Activated CD4-positive, alpha-beta T cell treated with anti-CD3 and anti-CD28 coated beads, Interleukin-2, amount 10 ng/mL, durations not matched to agents 24 days and 14 days (primary cell): ENCODE data around the gene CELF5. TPM values are rescaled to one million over a fixed set of nuclear protein-coding genes. Genes with fewer than 3 reads are reported as not detected.
A peak's percentile ranks its signal among the peaks of the same experiment; 100 is the strongest.
"Not testable (repeated sequence)": the region's sequence is repeated elsewhere in the genome, so short reads cannot be mapped to it uniquely, and the experiment has no call there.

Experiments
- DNase-seq: peaks from one replicate; pipeline ENCODE4 v3.0.0; 2022
- H3K27ac Mint-ChIP-seq: one replicate; pipeline ENCODE4 v1.8.0; 2022; ENCODE audit warnings: mild to moderate bottlenecking, mixed read lengths
- H3K27me3 Mint-ChIP-seq: one replicate; pipeline ENCODE4 v1.8.0; 2022; ENCODE audit warnings: mixed read lengths
- H3K36me3 Mint-ChIP-seq: one replicate; pipeline ENCODE4 v1.8.0; 2022; ENCODE audit warnings: low read depth, mild to moderate bottlenecking, mixed read lengths
- H3K4me1 Mint-ChIP-seq: one replicate; pipeline ENCODE4 v1.8.0; 2021; ENCODE audit warnings: mixed read lengths
- H3K4me3 Mint-ChIP-seq: one replicate; pipeline ENCODE4 v1.8.0; 2022; ENCODE audit warnings: mild to moderate bottlenecking, moderate library complexity, mixed read lengths
- H3K9me3 Mint-ChIP-seq: one replicate; pipeline ENCODE4 v1.8.0; 2021; ENCODE audit warnings: mixed read lengths
- intact Hi-C: fragments of 100-400 bp; cut with micrococcal nuclease; formaldehyde crosslinking; loops from one replicate; pipeline ENCODE4 v1.15.1; 2023
- total RNA-seq: library from RNA; stranded (reverse); gene quantifications from 2 replicates; pipeline ENCODE4 v1.2.3, GENCODE V29; 2022

The CELF5 gene
- total RNA-seq, 1 donor from 2014 or later = 0.19 TPM

- Mint-ChIP-seq H3K36me3 (peaks cover 39% of the 10 kb centered on the region), H3K27ac (peak overlapping the region; percentile 90), H3K4me1 (peaks cover 41% of the 10 kb centered on the region), H3K4me3 (peak overlapping the region; percentile 96), H3K27me3 (no peaks in the 10 kb centered on the region), H3K9me3 (no peaks in the 10 kb centered on the region)
- DNase-seq = peak; percentile 62
- intact Hi-C loops = loop anchor here (5.0 to 10.0 kb wide), 3 partner anchors 125 to 248 kb away; partner anchors contain the start of gene TLE5
Measured at GRCh38 chr19:3186891-3187661, 37.4 kb upstream of the CELF5 start.

GRCh38 chr19:3187662-3188511, 36.6 kb upstream of the CELF5 start:
- no peak for DNase-seq
- H3K27ac Mint-ChIP-seq = peak overlapping the region; percentile 78
- H3K4me1 Mint-ChIP-seq = peaks cover 38% of the 10 kb centered on the region
- no peaks in the 10 kb centered on the region for H3K9me3 Mint-ChIP-seq
- H3K36me3 Mint-ChIP-seq = peaks cover 39% of the 10 kb centered on the region
- no peaks in the 10 kb centered on the region for H3K27me3 Mint-ChIP-seq
- peak overlapping the region; percentile 96 for H3K4me3 Mint-ChIP-seq
- intact Hi-C loops = loop anchor here (5.0 to 10.0 kb wide), 3 partner anchors 126 to 247 kb away; partner anchors contain the start of gene TLE5

DNA sequence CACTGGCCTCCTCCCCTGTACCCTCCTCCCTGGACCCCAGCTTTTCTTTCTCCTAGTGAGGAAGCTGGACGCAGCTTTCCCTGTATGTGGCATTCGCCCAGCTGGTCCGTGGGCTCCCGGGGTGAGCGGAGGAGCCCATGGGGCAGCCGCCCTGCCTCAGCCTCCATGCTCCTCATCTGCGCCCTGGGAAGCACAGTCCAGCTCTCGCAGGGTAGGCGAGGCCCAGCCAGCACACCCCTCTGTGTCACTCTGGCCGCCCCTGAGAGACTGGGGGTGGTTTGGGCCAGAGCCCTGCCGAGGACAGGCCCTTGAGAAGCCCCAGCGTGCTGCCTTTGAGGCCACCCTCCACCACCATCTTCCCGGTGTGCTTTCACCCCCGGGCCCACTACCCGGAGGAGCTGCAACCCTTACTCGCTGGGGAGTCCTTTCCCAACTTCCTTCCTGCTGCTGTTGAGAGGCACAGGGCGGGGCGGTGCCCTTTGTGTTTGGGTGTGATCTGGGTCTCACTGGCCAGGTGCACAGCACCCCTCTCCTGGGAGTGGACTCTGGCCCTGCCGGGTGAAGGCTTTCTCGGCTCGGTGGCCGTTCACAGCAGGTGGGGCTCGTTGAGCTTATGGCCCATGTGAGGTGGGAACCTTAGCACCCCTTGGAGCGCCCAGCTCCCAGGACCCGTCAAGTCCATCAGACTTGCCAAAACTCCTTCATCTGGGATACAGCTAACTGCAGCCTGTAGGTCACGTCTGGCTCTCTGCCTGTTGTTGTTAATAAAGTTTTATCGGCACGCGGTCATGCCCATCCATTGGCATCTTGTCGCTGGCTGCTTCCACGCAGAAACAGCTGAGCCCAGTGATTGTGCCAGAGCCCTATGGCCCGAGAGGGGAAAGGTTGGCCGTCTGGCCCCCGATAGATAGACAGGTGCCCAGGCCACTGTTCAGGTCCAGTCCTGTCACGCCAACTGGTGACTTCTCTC, 35.5 kb upstream of the CELF5 start:
- peak overlapping the region; percentile 96 for H3K4me3 Mint-ChIP-seq
- peaks cover 38% of the 10 kb centered on the region for H3K36me3 Mint-ChIP-seq
- H3K27ac Mint-ChIP-seq = peak overlapping the region; percentile 78
- no peak for DNase-seq
- no peaks in the 10 kb centered on the region for H3K9me3 Mint-ChIP-seq
- intact Hi-C loops = loop anchor here (5.0 to 10.0 kb wide), 3 partner anchors 127 to 246 kb away; partner anchors contain the start of gene TLE5
- H3K4me1 Mint-ChIP-seq = peaks cover 32% of the 10 kb centered on the region
- H3K27me3 Mint-ChIP-seq = no peaks in the 10 kb centered on the region

- intact Hi-C loops = loop anchor here (5.0 to 10.0 kb wide), 3 partner anchors 128 to 245 kb away; partner anchors contain the start of gene TLE5
- Mint-ChIP-seq H3K27ac (no peak overlapping the region), H3K4me1 (peaks cover 23% of the 10 kb centered on the region), H3K4me3 (no peak overlapping the region), H3K36me3 (peaks cover 37% of the 10 kb centered on the region), H3K27me3 (no peaks in the 10 kb centered on the region), H3K9me3 (no peaks in the 10 kb centered on the region)
- no peak for DNase-seq
Measured at GRCh38 chr19:3189702-3190469, 34.6 kb upstream of the CELF5 start.

DNA sequence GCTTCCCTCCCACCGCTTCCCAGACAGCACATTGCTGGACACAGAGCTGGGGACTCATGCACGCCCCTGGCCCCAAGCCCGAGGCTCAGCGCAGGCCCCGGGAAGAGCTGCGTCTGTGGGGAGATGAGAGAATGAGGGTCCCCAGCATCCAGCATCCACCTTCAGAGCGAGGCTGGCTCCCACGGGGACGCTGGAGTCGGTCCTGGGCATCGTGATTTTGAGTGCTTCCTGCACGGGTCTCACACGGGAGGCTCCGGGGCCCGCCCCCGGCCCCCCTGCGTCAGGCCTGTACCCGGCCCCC, 34.0 kb upstream of the CELF5 start:
- Mint-ChIP-seq H3K4me1 (peaks cover 19% of the 10 kb centered on the region), H3K4me3 (no peak overlapping the region), H3K27me3 (no peaks in the 10 kb centered on the region), H3K36me3 (peaks cover 33% of the 10 kb centered on the region), H3K9me3 (no peaks in the 10 kb centered on the region), H3K27ac (no peak overlapping the region)
- DNase-seq = no peak
- intact Hi-C loops = no loop called here

DNA sequence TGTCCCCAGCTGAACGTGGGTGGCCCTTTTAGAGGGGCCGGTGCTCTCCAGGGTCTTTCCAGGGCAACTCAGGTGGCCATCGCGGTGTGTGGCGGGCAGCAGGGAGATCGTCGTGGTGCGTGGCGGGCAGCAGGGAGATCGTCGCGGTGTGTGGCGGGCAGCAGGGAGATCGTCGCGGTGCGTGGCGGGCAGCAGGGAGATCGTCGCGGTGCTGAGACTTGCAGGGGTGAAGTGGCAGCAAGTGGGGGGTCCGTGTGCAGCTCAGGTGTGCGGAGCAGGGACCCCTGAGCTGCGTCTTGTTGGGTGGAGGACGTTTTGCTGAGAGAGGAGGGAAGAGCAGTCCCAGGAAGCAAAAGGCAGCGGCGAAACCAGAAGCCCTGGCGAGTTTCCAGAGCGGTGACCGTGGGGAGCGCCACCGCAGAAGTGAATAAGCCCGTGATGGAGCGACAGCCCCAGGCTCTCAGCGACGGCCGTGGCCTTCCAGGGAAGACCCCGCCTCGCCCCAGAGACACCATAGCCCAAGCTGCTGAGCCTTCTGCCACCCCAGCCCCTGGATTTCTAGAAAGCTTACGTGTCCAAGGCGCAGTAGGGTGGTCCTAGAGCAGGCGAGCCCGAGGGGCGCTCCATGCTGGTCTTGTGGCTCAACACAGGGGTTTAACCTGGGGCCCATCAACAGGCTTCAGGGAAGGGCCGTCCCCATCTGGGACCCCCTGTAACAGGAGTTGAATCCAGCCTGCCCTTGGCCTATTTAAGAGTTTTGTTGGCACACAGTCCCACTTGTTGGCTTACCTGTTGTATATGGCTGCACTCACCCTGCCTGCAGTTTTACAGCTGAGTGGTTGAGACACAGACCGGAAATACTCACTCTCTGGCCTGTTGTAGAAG, 33.3 kb upstream of the CELF5 start:
- Mint-ChIP-seq H3K27me3 (no peaks in the 10 kb centered on the region), H3K4me3 (no peak overlapping the region), H3K36me3 (peaks cover 34% of the 10 kb centered on the region), H3K27ac (no peak overlapping the region), H3K4me1 (peaks cover 18% of the 10 kb centered on the region), H3K9me3 (no peaks in the 10 kb centered on the region)
- no peak for DNase-seq
- intact Hi-C loops = no loop called here

- H3K4me3 Mint-ChIP-seq, H3K27me3 Mint-ChIP-seq, DNase-seq, H3K9me3 Mint-ChIP-seq, intact Hi-C loops, H3K27ac Mint-ChIP-seq: not testable (repeated sequence)
- peaks cover 16% of the 10 kb centered on the region for H3K4me1 Mint-ChIP-seq
- peaks cover 31% of the 10 kb centered on the region for H3K36me3 Mint-ChIP-seq
Measured at GRCh38 chr19:3191806-3192104, 32.7 kb upstream of the CELF5 start.

GRCh38 chr19:3192228-3192635, 32.2 kb upstream of the CELF5 start:
- intact Hi-C loops = no loop called here

GRCh38 chr19:3192684-3193083, 31.8 kb upstream of the CELF5 start:
- H3K36me3 Mint-ChIP-seq = peaks cover 29% of the 10 kb centered on the region
- H3K4me1 Mint-ChIP-seq = peaks cover 7% of the 10 kb centered on the region
- DNase-seq = no peak
- no peaks in the 10 kb centered on the region for H3K9me3 Mint-ChIP-seq
- no peaks in the 10 kb centered on the region for H3K27me3 Mint-ChIP-seq
- H3K27ac Mint-ChIP-seq = no peak overlapping the region
- intact Hi-C loops = no loop called here
- no peak overlapping the region for H3K4me3 Mint-ChIP-seq

More at GRCh38 chr19:3192228-3192635, 32.2 kb upstream of the CELF5 start:
- H3K9me3 Mint-ChIP-seq = no peaks in the 10 kb centered on the region
- H3K4me1 Mint-ChIP-seq = peaks cover 11% of the 10 kb centered on the region
- no peaks in the 10 kb centered on the region for H3K27me3 Mint-ChIP-seq
- H3K36me3 Mint-ChIP-seq = peaks cover 29% of the 10 kb centered on the region
- no peak for DNase-seq
- H3K4me3 Mint-ChIP-seq = no peak overlapping the region
- no peak overlapping the region for H3K27ac Mint-ChIP-seq

DNA sequence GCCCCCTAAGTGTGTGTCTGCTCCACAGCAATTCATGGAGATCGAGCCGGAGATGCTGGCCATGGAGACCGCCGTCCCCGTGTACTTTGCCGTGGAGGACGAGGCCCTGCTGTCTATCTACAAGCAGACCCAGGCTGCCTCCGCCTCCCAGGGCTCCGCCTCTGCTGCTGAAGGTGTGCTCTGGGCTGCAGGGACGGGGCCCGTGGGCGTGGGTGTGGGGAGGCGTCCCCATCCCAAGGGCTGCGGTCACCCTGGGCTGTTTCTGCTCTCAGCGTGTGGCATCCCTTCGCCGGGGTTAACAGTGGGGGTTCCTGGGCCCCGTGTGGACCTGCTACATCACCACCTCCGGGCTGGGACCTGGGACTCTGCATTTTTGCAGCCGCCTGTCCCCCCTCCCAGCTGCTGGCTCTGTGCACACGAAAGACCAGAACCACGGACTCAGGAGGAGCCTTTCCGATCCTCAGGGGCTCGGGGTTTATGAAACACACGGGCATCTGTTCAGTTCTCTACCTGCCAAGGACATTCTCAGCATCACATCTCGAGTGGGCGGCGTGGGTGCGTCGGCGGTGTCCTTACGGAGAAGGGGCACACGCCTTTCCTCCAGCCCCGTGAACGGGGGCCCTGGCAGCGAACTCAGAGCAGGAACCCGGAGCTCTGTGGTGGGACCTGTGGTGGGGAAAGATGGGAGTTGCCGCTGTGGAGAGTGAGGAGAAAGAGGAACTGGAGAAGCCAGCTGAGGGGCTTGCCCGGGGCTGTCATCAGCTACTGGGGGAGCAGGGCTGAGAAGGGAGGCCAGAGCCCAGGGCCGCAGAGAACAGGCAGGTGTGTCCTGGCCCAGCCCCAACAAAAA, 31.0 kb upstream of the CELF5 start:
- DNase-seq = no peak
- intact Hi-C loops = no loop called here
- Mint-ChIP-seq H3K36me3 (peaks cover 24% of the 10 kb centered on the region), H3K27ac (no peak overlapping the region), H3K4me1 (peaks cover 2% of the 10 kb centered on the region), H3K4me3 (no peak overlapping the region), H3K9me3 (no peaks in the 10 kb centered on the region), H3K27me3 (no peaks in the 10 kb centered on the region)

DNA sequence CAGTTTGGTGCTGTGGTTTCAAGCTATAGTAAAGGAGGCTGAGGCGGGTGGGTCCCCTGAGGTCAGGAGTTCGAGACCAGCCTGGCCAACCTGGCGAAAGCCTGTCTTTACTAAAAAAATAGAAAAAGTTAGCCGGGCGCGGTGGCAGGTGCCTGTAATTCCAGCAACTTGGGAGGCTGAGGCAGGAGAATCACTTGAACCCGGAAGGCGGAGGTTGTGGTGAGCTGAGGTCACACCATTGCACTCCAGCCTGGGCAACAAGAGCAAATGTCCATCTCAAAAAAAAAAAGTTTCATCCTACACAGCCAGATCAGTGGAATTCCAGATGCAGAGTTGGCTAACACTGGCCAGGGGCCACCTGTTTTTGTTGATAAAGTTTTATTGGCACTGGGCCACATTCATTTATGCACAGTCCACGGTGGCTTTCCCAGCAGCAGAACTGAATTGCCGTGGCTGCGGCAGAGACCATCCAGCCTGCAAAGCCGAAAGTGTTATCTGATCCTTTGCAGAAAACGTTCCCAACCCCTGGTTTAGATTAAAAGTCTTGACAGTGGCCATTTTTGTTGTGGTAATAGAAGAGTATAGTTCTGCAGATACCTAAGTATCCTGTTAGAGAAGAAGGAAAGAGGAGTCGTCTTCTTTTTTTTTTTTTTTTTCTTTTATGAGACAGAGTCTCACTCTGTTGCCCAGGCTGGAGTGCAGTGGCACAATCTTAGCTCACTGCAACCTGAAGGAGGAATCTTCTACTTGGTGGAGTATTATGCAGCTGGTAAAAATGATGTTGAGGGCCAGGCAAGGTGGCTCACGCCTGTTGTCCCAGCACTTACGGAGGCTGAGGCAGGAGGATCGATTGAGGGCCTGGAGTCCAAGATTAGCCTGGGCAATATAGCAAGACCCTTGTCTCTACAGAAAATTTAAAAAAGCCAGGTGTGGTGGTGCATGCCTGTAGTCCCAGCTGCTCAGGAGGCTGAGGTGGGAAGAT, 30.1 kb upstream of the CELF5 start:
- Mint-ChIP-seq H3K9me3 (no peaks in the 10 kb centered on the region), H3K27ac (no peak overlapping the region), H3K4me1 (no peaks in the 10 kb centered on the region), H3K27me3 (no peaks in the 10 kb centered on the region), H3K4me3 (no peak overlapping the region), H3K36me3 (peaks cover 21% of the 10 kb centered on the region)
- intact Hi-C loops = no loop called here
- DNase-seq = no peak
